MCF 10A (cell line): ENCODE results near the gene CDC25B. TPM values are rescaled to one million over a fixed set of nuclear protein-coding genes. Genes with fewer than 3 reads are reported as not detected.

Experiments used
- BruUV-seq: library from RNA; stranded (reverse); fragments of 400-500 nt; replicated peaks from 2 replicates; lab custom pipeline; 2021; lab: Mats Ljungman, UMichigan
- CTCF ChIA-PET: fragments of 300-600 bp; sonication (Branson Sonifier 250); formaldehyde crosslinking; extraction: SDS; loops from one replicate; lab custom pipeline; 2021; ENCODE audit warnings: antibody characterized with exemption, inconsistent platforms; lab: Yijun Ruan, JAX
- POLR2A ChIA-PET: fragments of 300-600, 350-650 bp; sonication (Branson Sonifier 250); formaldehyde crosslinking; extraction: SDS; loops from one replicate; lab custom pipeline; 2020; ENCODE audit warnings: antibody characterized with exemption, inconsistent platforms; lab: Yijun Ruan, JAX
- DNase-seq: peaks from one replicate; pipeline ENCODE4 v3.0.0-alpha.2; 2018; ENCODE audit not compliant: unreplicated experiment
- H3K27ac Mint-ChIP-seq: one replicate; pipeline ENCODE4 v1.8.0; 2022; ENCODE audit warnings: mild to moderate bottlenecking, low read depth, mixed read lengths; ENCODE audit not compliant: unreplicated experiment
- H3K27me3 Mint-ChIP-seq: one replicate; pipeline ENCODE4 v1.8.0; 2022; ENCODE audit warnings: mixed read lengths; ENCODE audit not compliant: insufficient read depth, unreplicated experiment
- H3K36me3 Mint-ChIP-seq: one replicate; pipeline ENCODE4 v1.8.0; 2022; ENCODE audit warnings: mild to moderate bottlenecking, moderate library complexity, mixed read lengths; ENCODE audit not compliant: insufficient read depth, unreplicated experiment
- H3K4me1 Mint-ChIP-seq: one replicate; pipeline ENCODE4 v1.8.0; 2022; ENCODE audit warnings: mixed read lengths; ENCODE audit not compliant: insufficient read depth, unreplicated experiment
- H3K4me3 Mint-ChIP-seq: one replicate; pipeline ENCODE4 v1.8.0; 2022; ENCODE audit warnings: mild to moderate bottlenecking, moderate library complexity, mixed read lengths; ENCODE audit not compliant: unreplicated experiment
- H3K9me3 Mint-ChIP-seq: one replicate; pipeline ENCODE4 v1.8.0; 2022; ENCODE audit warnings: mixed read lengths; ENCODE audit not compliant: unreplicated experiment
- CTCF ChIP-seq: fragments of 200-600 bp; IDR thresholded peaks from one replicate; pipeline ENCODE4 v1.8.0; 2022; ENCODE audit warnings: antibody characterized with exemption, mild to moderate bottlenecking; ENCODE audit not compliant: unreplicated experiment
- intact Hi-C: fragments of 100-400 bp; cut with micrococcal nuclease; formaldehyde crosslinking; loops from 2 replicates; pipeline ENCODE4 v1.14.1; 2022
- total RNA-seq: library from RNA; stranded (reverse); gene quantifications from 2 replicates; pipeline ENCODE4 v1.2.3, GENCODE V29; 2022

Gene CDC25B
- total RNA-seq, 1 experiment from 2014 or later: 134 TPM

GRCh38 chr20:3778976-3779375, 17.1 kb upstream of the CDC25B start:
- H3K27me3 Mint-ChIP-seq: no peaks in the 10 kb centered on the region
- no peak for DNase-seq
- peaks cover 22% of the 10 kb centered on the region for H3K4me1 Mint-ChIP-seq
- H3K27ac Mint-ChIP-seq: no peak overlapping the region
- H3K36me3 Mint-ChIP-seq: peaks cover 8% of the 10 kb centered on the region
- no TSS peak for BruUV-seq
- no peaks in the 10 kb centered on the region for H3K9me3 Mint-ChIP-seq
- ChIA-PET CTCF (interaction anchor here (0.6 to 2.1 kb wide), 9 partner anchors 9 to 401 kb away, joined by 3 to 11 read pairs (median 4); partner anchors contain the start of gene AP5S1), POLR2A (interaction anchor here (0.7 to 2.2 kb wide), 3 partner anchors 11 to 112 kb away, joined by 8 to 17 read pairs (median 15); partner anchors contain the start of genes ADISSP and AP5S1)
- intact Hi-C loops: no loop called here
- no peak overlapping the region for H3K4me3 Mint-ChIP-seq
- no peak for TF ChIP-seq CTCF

- ChIA-PET CTCF (interaction anchor here (0.5 to 12.0 kb wide), 17 partner anchors 10 to 603 kb away, joined by 3 to 231 read pairs (median 5); partner anchors contain the start of genes ADISSP and AP5S1), POLR2A (interaction anchor here (0.6 to 2.0 kb wide), 9 partner anchors 10 to 165 kb away, joined by 3 to 15 read pairs (median 4); partner anchors contain the start of gene ADISSP)
- peak; percentile 26 for TF ChIP-seq CTCF
- peaks cover 34% of the 10 kb centered on the region for H3K4me1 Mint-ChIP-seq
- peak within 1 kb of the TSS; percentile 87 for H3K27ac Mint-ChIP-seq
- H3K9me3 Mint-ChIP-seq: no peaks in the 10 kb centered on the region
- H3K4me3 Mint-ChIP-seq: peak within 1 kb of the TSS; percentile 73
- H3K27me3 Mint-ChIP-seq: no peaks in the 10 kb centered on the region
- peak; percentile 95 for DNase-seq
- H3K36me3 Mint-ChIP-seq: peaks cover 21% of the 10 kb centered on the region
- intact Hi-C loops: loop anchor here (1.0 to 10.0 kb wide), 3 partner anchors 65 to 293 kb away; no protein-coding TSS in a partner anchor
- no TSS peak for BruUV-seq
Measured at GRCh38 chr20:3781153-3781910, 14.8 kb upstream of the CDC25B start, which contains the start of gene SPEF1. SPEF1 (minus strand) TSS chr20:3781448; CDS start chr20:3781287, 161 bp downstream.

GRCh38 chr20:3782597-3782996, 13.5 kb upstream of the CDC25B start:
- H3K27ac Mint-ChIP-seq: no peak overlapping the region
- ChIA-PET POLR2A (interaction anchor here (0.6 to 2.0 kb wide), 3 partner anchors 14 to 326 kb away, joined by 3 to 15 read pairs (median 7); partner anchors contain the start of gene ADISSP), CTCF (interaction anchor here (1.2 to 12.0 kb wide), 6 partner anchors 14 to 93 kb away, joined by 3 to 231 read pairs (median 6); partner anchors contain the start of genes ADISSP and AP5S1)
- H3K36me3 Mint-ChIP-seq: peaks cover 21% of the 10 kb centered on the region
- H3K27me3 Mint-ChIP-seq: no peaks in the 10 kb centered on the region
- DNase-seq: no peak
- TF ChIP-seq CTCF: no peak
- peaks cover 38% of the 10 kb centered on the region for H3K4me1 Mint-ChIP-seq
- BruUV-seq: no TSS peak
- peak overlapping the region; percentile 9 for H3K4me3 Mint-ChIP-seq
- intact Hi-C loops: loop anchor here (10.0 kb wide), 1 partner anchor 292 kb away; no protein-coding TSS in a partner anchor
- no peaks in the 10 kb centered on the region for H3K9me3 Mint-ChIP-seq

GRCh38 chr20:3783068-3783489, 13.0 kb upstream of the CDC25B start:
- POLR2A ChIA-PET: interaction anchor here (1.2 kb wide), 1 partner anchor 15 kb away, joined by 7 read pairs; the partner anchor contains the start of gene ADISSP

More at GRCh38 chr20:3783068-3783489, 13.0 kb upstream of the CDC25B start:
- no TSS peak for BruUV-seq
- Mint-ChIP-seq H3K27me3 (no peaks in the 10 kb centered on the region), H3K36me3 (peaks cover 21% of the 10 kb centered on the region), H3K4me1 (peaks cover 41% of the 10 kb centered on the region), H3K4me3 (peak overlapping the region; percentile 31), H3K9me3 (no peaks in the 10 kb centered on the region), H3K27ac (peak overlapping the region; percentile 39)
- CTCF ChIA-PET: interaction anchor here (0.6 to 12.0 kb wide), 8 partner anchors 14 to 92 kb away, joined by 3 to 231 read pairs (median 6); partner anchors contain the start of genes ADISSP and AP5S1
- DNase-seq: no peak
- no peak for TF ChIP-seq CTCF
- intact Hi-C loops: loop anchor here (10.0 kb wide), 1 partner anchor 292 kb away; no protein-coding TSS in a partner anchor
